Activated naive CD4-positive, alpha-beta T cell treated with anti-CD3 and anti-CD28 coated beads, Interleukin-2, amount 50 U/mL, for 16 hours (primary cell): Measurements from ENCODE around the gene ITGB7.

ENCODE experiments used
- DNase-seq: peaks from one replicate; pipeline ENCODE4 v3.0.0-alpha.2; 2020

The ITGB7 gene

DNA sequence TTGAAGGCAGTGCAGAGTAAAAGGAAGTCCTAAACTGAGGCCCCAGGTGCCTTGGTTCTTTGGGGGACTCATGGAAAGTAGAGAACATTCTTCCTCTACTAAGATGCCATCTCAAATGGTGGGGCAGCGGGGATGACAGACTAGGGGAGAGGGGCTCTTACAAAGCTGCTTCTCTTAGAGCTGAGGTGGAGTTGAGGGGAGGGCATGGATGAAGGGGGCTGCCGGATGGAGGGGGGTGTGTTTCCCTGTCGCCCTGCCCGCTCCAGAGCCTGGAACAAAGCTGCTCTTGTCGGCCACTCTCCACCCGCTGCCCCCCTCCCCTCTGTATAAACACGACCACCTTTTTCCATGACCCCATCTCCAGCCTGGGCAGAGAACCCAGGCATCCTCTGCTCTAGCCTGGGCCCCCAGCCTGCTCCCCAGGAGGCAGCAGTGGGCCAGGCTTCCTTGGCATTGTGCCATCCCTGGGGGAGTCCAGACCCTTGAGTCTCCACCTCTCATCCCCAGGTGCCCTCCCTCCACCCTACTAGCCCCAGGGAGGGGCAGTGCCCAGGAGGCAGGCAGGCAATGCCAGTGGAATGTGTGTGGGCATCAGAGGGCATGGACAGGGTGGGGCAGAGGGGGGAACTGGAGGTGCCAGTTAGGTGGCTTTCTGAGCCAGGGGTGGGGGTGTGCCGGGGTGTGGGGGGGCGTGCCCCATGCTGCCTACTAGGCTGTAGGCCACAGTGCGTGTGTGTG, 23.2 kb upstream of the ITGB7 start:
- no peak for DNase-seq

DNA sequence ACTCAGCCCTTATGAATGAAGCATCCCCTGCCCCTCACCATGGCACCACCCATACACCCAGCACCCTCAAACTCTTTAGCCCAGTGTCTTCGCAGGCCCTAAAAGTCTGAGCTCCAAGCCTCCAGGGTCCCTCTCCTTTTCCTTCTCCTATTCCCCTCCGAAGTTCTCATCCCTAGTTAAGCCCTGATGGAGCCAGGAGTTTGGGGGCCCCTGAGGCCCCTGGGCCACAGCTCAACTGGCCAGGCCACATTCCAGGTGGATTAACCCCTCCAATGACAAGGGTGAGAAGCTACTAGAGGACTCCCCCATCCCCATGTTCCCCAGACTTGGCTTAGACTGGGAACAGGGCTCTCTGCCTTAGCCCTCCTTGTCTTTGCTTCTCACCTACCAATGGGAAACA, 22.4 kb upstream of the ITGB7 start:
- no peak for DNase-seq

DNA sequence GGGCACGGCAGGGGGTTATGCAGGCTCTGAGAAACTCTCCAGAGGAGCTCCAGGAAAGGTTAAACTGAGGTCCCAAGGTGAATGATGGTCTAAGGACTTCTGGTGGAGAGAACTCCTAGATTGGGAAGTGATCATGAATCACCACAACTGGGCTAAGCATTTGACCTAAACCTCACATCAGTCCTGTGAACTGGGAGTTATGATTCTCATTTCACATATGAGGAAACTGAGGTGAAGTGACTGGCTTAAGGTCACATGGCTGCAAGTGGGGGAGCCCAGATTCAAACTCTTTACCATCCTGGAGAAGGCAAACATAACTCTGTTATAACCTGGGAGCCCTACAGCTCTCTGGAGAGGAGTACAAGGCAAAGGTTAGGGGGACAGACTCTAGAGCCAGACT, 20.8 kb upstream of the ITGB7 start:
- DNase-seq = no peak

DNA sequence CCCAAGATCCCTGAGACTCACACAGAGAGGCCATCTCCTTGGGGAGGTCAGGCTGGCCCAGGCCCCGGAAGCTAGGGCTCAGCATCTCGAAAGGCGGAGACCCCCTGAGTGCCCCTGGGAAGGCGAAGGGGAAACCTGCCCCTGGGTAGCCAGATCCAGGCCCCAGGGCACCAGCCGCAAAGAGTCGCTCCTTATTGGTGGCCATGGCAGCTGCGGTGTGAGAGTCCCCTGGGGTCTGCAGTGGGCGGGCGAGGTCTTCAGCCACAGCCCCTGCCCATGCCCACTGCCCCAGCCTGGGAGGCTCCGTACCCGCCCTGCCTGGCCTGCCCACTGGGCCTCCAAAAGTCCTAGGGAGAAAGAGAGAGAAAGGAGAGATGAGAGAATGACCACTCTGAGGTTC, 20.3 kb upstream of the ITGB7 start:
- DNase-seq = no peak

DNA sequence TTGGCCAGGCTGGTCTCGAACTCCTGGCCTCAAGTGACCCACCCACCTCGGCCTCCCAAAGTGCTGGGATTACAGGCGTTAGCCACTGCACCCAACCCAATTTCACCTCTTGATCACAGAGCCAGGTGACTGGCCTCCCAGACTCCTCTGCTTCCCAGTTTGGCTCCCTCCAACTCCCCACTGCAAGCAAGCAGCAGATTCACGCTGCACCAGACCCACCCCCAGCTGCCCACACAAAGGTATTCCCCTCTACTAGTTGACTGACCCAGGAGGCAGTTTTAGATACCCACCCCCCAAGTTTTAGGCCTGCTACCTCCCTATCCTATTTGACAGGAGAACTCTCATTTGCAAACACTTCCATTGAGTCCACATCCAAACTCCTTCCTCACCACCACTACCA, 19.8 kb upstream of the ITGB7 start:
- no peak for DNase-seq

DNA sequence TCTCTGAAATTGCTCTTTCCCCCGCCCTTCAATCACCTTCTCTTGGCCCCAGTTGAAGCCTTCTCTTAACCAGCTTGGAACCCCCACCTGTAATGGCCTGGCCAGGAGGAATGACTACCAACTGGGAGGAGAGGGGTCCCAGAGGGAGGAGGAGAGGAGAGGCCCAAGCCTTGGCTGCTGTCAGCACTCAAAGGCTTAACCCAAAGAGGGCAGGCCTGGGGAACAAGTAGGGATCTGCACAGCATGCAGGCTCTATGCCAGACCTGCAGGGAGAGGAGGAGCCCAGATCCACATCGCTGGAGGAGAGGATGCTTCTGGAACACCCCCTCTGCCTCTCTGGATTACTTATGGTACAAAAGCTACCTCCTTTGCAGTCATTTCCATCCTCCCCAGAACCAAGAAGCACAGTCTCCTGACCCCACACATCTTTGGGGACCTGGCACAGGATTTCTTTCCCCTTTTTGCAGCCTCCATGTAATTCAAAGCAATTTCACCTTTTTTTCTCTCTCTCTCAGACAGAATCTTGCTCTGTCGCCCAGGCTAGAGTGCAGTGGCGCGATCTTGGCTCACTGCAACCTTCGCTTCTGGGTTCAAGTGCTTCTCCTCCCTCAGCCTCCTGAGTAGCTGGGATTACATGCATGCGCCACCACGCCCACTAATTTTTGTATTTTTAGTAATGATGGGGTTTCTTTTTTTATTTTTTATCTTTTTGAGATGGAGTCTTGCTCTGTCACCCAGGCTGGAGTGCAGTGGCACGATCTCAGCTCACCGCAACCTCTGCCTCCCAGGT, 18.8 kb upstream of the ITGB7 start:
- no peak for DNase-seq

DNA sequence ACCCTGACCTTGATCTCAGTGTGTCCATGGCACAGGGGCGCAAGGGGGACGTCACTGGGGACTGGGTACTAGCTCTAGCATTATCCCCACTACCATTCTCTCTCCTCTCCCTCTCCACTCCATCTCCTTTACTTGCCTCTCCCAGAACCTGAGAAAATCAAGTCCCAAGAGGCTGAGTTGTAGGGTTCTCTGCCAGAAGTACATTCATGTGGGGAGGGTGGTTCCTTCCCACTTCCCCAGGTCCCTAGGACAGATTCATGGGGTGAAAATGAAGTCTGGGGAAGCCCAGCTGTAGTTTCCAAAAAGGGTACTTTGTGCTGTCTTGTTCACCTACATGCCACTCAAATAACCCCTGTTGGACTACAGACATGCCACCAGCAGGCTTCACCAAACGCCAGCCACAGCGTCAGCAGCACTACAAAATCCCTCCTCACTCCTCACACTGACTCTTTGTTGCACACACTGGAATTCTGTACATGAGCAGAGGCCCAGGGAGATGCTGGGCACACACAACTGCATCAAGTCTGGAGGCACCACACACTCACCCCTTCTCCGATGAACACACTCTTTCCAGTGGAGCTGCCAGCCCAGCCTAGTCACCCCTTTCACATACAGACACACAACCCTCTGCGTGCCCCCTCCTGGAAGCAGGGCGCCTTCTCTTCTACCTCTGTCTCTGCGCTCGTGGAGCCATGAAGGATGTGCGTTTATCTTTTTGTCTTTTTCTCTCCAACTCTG, 18.0 kb upstream of the ITGB7 start:
- DNase-seq = no peak

DNA sequence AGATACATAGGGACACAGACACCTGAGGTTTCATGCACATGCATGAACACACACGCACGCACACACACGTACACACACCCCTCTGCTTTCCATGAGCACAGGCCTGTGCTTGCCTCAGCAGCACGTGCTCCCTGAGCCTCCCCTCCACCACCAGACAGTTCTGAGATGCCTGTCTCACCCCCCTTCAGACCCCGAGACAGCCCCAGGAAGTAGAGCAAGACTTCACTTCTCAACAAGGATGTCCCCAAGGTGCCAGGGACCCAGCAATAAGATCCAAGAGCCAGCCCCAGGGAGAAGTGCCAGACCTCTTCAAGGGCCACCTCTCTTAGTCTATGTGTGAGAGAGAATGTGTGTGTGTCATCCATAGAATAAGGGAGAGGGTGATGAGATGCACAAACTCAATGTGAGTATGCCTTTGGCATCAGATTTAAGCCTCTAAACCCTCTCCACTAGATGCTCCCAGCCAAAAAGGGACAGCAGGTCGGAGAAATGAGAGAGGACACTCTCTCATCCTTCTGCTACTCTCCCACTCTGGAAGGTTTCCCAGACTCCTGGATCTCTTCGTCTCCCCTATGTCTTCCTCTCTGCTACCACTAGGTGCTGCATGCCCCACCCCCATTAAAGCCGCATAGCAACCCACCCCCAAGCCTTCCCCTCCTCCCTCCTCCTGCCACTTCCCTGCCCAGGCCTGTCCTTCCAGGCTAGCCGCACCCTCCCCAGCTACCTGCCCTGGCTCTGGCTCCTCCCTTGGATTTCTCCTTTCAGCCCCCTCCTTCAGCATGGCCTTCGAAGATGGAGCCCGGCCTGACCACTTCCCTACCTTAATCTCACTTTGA, 17.2 kb upstream of the ITGB7 start:
- DNase-seq = no peak

DNA sequence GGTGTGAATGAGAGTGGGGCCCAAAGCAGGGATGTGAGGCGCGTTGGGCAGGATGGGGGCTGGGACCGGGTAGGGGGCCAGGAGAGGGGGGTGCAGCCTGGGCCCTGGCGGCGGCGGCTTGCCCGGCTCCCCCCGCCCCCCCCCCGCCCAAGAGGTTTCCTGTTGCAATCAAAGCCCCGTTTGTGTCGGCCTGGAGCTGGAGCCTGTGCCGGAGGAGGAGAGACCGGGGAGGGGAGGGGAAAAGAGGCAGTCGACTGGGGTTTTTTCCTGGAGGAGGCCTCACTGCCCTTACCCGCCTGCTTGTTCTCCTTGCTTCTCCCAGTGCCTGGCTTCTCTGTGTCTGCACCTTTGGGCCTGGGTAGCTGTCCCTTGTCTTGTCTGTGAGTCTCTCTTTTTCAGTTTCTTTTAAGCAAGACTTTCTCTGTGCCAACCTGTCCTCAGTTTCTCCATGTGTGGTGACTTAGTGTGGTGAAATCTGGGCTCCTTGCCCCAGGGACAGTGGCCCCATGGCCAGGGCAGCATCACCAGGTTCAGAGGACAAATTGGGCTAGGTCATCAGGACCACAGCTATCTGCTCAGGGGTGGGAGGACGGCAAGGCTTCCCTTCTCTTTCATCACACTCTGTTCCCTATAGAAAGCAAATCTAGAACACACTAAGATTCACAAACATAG, 16.5 kb upstream of the ITGB7 start:
- no peak for DNase-seq

DNA sequence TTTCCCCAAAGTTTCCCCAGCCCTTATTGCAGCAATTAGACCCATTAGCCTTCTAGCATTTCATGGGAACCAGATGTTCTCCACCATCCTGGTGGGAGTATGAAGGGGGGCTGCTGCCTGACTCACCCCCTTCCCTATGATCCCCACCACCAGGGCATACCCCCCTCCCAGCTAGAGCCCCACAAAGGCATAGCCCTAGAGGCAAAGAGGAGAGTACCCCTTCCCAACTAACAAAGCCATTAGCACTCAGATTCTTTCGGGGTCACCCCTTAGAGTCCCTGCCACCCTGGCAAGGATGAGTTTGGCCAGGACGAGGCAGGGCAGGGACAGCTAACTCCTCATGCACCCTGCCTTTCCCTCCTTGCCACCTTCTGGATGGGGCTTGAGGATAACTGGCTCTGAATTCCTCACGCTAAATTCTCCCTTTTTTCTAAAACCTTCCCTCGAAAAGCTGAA, 15.8 kb upstream of the ITGB7 start:
- no peak for DNase-seq

DNA sequence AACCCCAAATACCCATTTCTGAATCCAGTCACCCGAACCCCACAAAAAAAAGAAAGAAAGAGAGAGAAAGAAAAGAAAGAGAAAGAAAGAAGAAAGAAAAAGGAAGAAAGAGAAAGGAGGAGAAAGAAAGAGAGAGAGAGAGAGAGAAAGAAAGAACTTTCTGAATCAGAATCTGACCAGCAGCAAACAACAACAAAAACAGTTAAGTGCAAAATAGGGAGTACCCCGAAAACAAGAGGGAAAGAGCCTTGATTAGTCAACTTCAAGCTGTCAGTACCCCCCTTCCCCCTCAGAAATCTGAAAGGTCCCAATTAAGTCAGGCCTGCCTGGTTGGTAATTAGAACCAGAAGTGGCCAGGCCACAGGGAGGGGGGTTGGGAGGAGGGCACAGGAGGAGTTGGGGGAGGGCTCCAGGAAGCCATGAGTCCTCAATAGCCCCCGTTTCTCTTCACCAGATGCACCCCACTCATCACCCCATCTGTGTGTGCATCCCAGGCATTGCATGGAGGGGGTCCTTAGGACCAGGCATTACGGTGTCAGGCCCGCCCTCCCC, 15.2 kb upstream of the ITGB7 start:
- no peak for DNase-seq

DNA sequence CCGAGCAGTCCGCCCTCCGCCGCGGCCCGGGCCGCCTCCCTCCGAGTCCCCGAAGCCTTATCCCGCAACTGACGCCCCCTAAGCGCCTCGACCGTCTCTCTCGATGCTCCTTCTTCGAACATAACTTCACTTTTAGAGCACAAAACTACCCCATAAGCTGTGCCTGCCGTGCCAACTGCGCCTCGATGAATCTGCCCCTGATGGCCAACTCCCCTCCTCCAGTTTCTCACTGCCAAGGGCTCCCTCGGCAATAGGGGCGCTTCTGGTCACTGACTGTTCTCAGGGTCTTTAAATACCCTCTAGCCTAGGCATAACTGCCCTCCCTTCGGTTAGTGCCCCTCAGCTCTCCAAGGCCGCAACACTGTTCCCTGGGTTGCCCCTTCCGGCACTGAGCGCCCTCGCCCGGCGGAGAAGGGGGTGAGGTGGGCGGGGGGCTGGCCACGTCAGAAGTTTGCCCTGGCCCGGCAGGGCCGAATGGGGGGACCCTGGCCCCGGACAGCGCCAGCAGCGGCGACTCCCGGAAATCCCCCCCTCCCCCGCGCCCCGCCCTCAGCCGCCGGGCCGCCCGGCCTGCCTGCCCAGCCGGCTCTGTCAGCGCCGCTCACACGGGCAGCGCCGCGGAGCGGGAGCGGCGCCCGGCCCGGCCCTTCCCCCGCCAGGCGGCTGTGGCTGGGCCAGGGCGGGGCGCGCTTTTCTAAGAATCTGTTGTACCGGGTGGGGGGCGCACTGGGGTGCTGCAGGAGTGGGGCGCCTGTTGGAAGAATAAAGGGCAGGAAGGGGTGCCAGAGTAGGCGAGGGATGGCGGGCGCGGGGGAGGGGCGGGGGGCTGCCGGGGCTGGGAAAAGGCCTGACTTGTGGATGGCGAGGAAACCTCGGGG, 14.4 kb upstream of the ITGB7 start:
- DNase-seq = peak; percentile 36

DNA sequence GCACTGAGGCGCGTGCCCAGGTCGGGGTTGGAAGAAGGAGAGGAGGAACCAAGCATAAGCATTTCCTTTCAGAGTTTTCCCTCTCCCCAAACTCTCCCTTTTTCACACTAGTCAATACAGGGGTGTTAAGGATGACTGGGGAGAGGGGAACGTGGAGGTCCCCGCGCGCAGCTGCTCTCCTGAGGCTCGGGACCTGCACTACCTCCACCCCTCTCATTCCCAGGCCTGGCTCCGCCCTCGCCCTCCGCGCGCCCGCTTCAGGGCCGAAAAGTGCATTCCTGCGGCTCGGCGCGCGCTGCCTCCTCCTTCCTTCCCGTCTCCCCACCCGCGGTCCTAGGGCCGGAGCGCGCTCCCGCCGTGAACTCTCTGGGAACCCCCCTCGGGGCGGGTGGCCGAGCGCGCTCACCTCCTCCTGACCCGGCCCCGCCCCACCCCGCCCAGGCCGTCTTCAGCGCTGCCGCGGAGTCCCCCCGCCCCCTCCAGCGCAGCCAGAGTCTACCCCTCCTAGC, 13.7 kb upstream of the ITGB7 start:
- peak; percentile 76 for DNase-seq

DNA sequence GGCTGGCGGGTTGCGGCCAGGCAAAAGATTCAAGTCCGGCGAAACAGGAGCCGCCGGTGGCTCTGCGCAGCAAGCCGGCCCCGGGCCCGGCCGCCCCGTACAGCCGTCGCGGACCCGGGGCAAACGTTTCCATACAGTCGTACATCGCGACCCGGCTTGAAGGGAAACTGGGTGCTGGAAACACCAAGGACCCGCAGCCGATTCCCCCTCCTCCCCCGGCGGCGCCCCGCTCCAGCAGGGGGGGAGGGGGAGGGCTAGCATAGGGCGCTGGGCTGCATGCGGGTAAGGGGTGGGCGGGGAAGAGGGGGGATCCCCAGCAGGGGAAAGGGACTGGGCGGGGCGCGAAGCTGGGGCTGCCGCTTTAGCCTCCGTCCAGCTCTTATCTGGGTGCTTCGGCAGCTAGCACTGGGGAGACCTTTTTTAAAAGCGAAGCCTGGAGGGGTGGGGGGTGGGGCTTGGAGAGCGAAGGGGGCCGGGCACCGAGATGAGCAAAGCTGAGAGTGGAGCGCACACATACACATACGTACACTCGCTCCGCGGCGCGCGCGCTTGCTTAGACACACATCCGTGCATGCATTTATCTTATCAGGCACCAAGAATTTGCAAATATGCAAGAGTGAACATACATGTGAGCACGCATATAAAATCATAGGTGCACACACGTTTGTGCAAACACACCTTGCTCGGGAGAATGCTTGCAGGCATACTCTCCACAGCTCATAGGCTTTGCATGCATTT, 13.1 kb upstream of the ITGB7 start:
- peak; percentile 83 for DNase-seq

DNA sequence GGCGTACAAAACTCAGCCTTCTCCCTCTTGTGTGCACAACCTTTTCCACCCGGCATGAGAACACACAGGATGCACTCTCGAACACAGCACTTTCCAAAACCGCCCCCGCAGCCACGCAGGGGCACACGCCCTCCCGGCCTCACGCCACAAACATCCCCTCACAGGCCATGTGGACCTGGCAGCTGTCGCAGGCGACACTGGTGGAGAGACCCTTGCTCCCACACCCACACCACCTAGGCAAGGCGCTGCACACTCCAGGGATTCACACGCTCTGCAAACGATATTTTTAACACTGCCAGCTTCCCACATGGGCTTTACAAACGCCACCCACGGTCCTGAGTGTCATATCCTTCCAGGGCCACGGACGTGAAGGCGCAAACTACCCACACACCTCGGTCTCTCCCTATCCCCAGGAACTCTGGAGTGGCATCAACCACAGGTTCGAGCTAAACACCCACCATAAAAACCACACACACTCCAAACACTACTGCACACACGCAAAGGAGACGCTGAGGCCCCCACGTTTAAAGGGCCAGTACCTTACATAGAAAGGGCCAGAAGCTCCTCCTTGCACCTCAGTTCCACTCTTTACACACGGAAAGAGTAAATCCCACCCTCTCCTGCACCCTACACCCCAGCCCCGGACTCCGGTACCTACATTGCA, 12.4 kb upstream of the ITGB7 start:
- DNase-seq = peak; percentile 72

DNA sequence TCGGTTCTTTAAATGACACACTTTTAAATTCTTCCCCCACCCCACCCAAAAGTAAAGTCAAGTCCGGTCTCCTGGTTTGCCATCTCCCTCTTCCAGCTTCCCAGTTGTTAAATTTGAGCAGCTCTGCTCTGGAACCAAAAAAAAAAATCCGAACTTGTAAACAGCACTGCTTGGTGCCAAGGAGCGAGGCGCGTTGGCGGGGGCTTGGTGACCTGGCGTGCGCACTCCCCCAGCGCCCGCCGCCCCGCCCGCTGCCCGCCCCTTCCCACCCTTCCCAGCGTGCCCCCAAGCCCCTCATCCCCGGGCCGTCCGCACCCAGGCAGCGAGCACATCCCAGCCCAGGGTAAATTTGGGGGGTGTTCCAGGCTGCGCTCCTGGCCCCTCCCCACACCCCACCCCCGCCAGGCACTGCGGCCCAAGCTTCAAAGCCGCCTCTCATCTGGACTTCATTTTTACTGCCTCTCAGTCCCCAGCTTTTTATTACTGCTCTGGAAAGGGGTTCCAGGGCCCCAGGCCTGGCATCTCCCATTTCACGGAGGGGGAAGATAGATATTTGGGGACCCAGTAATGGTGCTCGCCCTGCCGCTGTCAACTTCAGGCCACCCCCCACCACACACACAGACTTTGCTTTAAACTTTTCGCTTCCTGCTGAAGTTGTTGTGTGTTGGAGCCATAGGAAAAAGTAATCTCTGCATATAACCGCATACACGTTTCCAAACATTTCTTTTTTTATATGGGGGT, 11.7 kb upstream of the ITGB7 start:
- DNase-seq = no peak

DNA sequence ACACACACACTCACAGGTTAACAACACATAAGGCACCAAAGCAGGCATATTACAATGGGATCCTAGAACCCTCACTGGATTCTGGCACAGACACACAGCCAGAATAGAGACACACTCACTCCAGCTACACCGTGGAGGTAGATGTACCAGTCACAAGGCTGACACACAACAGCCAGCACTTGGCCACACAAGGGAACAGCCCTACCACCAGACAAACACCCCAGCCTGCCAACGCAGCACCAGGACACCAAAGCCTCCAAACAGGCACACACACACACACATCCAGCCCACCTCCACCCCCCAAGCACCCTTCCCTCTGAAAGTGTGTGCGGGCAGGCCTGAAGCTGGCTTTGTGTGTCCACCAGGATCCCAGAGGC, 10.9 kb upstream of the ITGB7 start:
- no peak for DNase-seq

DNA sequence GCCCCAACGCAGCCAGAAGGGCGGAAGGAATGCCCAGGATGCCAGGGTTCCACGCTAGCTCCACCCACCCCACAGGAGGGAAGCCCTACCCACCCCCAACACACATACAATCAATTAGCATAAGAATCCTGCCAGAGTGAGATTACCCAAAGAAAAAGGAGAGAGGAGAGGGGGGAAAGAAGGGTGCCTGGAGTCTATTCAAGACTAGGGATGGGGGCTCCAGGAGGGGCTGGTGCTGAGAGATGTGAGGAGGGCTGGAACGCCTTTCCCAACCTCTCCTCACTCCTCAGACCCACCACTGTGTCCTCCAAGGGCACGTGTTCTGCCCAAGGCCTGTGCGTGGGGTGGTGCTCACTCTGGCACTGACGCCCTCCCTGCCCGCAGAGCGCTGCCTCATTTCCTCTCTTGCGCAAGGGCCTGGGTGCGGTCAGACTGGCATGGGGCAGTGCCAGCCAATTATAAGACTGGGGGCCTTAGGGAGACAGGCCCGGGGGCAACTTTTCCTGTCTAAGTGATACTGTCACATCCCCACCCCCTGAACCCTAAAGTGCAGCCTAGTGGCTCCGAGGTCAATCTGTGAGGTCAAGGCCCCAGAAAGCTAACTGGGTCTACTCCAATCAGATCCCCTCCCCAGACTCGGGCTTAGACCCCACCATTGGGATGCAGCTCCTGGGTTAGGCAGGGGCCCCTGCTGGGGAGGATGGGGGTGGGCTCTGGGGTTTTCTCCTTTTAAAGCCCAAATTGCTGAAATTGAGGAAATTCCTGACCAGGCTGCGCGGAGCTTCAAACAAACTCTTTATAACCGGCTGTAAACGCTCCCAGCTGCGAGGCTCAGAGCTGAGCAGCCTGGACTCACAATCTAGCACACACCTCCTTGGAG, 10.2 kb upstream of the ITGB7 start:
- no peak for DNase-seq
